Measurements from ENCODE around the gene DUSP5. TPM values are rescaled to one million over a fixed set of nuclear protein-coding genes. Genes with fewer than 3 reads are reported as not detected.

DUSP5 gene
- total RNA-seq, 4 donors from 2014 or later = 9.3 to 60.8 (median 31.0) TPM

GRCh38 chr10:110488940-110489339 is 8.8 kb upstream of the DUSP5 start:
- Histone ChIP-seq H3K27ac (no peak overlapping the region), H3K36me3 (no peaks in the 10 kb centered on the region), H3K27me3 (peaks cover 6% of the 10 kb centered on the region), H3K4me1 (peaks cover 14% of the 10 kb centered on the region), H3K4me3 (no peak overlapping the region), H3K9me3 (no peaks in the 10 kb centered on the region)
- TF ChIP-seq, protein P1, sequence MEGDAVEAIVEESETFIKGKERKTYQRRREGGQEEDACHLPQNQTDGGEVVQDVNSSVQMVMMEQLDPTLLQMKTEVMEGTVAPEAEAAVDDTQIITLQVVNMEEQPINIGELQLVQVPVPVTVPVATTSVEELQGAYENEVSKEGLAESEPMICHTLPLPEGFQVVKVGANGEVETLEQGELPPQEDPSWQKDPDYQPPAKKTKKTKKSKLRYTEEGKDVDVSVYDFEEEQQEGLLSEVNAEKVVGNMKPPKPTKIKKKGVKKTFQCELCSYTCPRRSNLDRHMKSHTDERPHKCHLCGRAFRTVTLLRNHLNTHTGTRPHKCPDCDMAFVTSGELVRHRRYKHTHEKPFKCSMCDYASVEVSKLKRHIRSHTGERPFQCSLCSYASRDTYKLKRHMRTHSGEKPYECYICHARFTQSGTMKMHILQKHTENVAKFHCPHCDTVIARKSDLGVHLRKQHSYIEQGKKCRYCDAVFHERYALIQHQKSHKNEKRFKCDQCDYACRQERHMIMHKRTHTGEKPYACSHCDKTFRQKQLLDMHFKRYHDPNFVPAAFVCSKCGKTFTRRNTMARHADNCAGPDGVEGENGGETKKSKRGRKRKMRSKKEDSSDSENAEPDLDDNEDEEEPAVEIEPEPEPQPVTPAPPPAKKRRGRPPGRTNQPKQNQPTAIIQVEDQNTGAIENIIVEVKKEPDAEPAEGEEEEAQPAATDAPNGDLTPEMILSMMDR (IDR thresholded peaks at IDR 0.05) = no peak
- TF ChIP-seq EP300 (IDR thresholded peaks at IDR 0.05) (no peak), POLR2A (IDR thresholded peaks at IDR 0.05) (no peak), POLR2AphosphoS5 (IDR thresholded peaks at IDR 0.05) (no peak)
- whole genome bisulfite sequencing = 69% methylated on average over 5 of the region's 5 CpGs
- no peak for DNase-seq (ENCODE audit: low spot score in 2 of 2)

DNA sequence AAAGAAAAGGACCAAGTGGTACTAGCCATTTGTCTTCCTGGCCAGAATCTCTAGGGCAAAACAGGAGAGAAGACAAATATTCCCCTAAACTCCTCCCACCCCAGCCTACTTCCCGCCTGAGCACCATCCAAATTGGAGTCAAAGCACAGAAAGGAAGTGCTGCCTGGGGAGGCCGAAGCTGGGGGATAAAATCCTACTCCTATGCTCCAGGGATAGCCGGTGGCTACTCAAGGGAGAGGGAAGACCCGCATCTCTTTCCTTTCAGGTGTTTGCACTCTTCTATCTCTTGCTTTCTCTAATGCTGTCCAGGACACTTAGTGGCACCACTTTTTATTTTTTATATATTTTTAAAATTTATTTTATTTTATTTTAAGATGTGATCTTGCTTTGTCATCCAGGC is 7.1 kb upstream of the DUSP5 start:
- no peak for DNase-seq (ENCODE audit: low spot score in 2 of 2)
- H3K27ac ChIP-seq = no peak overlapping the region
- H3K9me3 ChIP-seq = no peaks in the 10 kb centered on the region
- no peak for TF ChIP-seq POLR2AphosphoS5 (IDR thresholded peaks at IDR 0.05)
- TF ChIP-seq POLR2A (IDR thresholded peaks at IDR 0.05) = no peak
- TF ChIP-seq, protein P1 (IDR thresholded peaks at IDR 0.05) = no peak
- TF ChIP-seq EP300 (IDR thresholded peaks at IDR 0.05) = no peak
- no peaks in the 10 kb centered on the region for H3K36me3 ChIP-seq
- H3K4me1 ChIP-seq = peaks cover 12% of the 10 kb centered on the region
- H3K27me3 ChIP-seq = peaks cover 3% of the 10 kb centered on the region
- 91% methylated on average over 4 of the region's 4 CpGs for WGBS
- no peak overlapping the region for H3K4me3 ChIP-seq

GRCh38 chr10:110491346-110491745 is 6.4 kb upstream of the DUSP5 start:
- 83% methylated on average over 2 of the region's 2 CpGs for WGBS
- Histone ChIP-seq H3K27ac (no peak overlapping the region), H3K9me3 (no peaks in the 10 kb centered on the region), H3K4me1 (peaks cover 17% of the 10 kb centered on the region), H3K27me3 (no peaks in the 10 kb centered on the region), H3K36me3 (no peaks in the 10 kb centered on the region), H3K4me3 (no peak overlapping the region)
- TF ChIP-seq POLR2A (IDR thresholded peaks at IDR 0.05) (no peak), POLR2AphosphoS5 (IDR thresholded peaks at IDR 0.05) (no peak), EP300 (IDR thresholded peaks at IDR 0.05) (no peak)
- TF ChIP-seq, protein P1 (IDR thresholded peaks at IDR 0.05) = no peak
- no peak for DNase-seq (ENCODE audit: low spot score in 2 of 2)

DNA sequence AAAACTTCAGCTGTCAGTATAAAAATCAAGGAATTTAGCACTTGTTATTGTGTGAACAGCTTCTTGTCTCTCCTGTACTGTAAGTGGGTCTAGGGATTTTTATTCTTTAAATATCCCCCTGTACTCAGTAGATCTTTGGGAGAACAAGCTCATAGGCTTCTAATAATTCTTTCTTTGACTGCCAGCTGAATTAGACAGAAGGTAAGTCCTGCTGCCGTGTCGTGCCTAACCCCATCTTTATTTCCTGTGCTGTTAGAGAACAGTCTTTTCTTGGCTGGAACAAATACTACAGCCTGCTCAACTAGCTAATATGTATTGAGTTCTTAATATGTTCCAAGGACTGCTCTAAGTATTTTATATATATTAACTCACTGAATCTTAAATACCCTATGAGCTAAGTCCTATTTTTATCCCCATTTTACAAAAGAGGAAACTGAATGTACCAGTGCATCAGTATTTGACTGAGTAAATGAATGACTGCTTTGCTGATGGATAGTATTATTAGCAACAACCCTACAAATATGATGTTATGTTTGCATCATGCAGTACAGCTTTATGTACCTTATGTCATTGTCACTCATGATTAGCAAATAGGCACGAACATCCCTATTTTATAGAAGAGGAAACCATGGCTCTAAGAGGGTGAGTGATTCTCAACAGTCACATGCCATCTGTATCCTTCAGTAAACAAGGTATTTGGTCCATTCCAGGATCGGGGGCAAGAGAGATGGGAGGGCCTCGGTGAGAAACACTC is 5.5 kb upstream of the DUSP5 start:
- no peak overlapping the region for H3K4me3 ChIP-seq
- no peaks in the 10 kb centered on the region for H3K36me3 ChIP-seq
- TF ChIP-seq EP300 (IDR thresholded peaks at IDR 0.05) = no peak
- TF ChIP-seq, protein P1 (IDR thresholded peaks at IDR 0.05) = no peak
- TF ChIP-seq POLR2A (IDR thresholded peaks at IDR 0.05) = no peak
- TF ChIP-seq POLR2AphosphoS5 (IDR thresholded peaks at IDR 0.05) = no peak
- H3K9me3 ChIP-seq = no peaks in the 10 kb centered on the region
- WGBS = 77% methylated on average over 5 of the region's 5 CpGs
- no peak for DNase-seq (ENCODE audit: low spot score in 2 of 2)
- no peaks in the 10 kb centered on the region for H3K27me3 ChIP-seq
- peaks cover 24% of the 10 kb centered on the region for H3K4me1 ChIP-seq
- no peak overlapping the region for H3K27ac ChIP-seq

- Histone ChIP-seq H3K9me3 (no peaks in the 10 kb centered on the region), H3K4me1 (peaks cover 27% of the 10 kb centered on the region), H3K27ac (no peak overlapping the region), H3K27me3 (no peaks in the 10 kb centered on the region), H3K4me3 (no peak overlapping the region), H3K36me3 (no peaks in the 10 kb centered on the region)
- no peak for DNase-seq (ENCODE audit: low spot score in 2 of 2)
- 89% methylated on average over 11 of the region's 11 CpGs for WGBS
- TF ChIP-seq POLR2A (IDR thresholded peaks at IDR 0.05) (no peak), EP300 (IDR thresholded peaks at IDR 0.05) (no peak), POLR2AphosphoS5 (IDR thresholded peaks at IDR 0.05) (no peak)
- TF ChIP-seq, protein P1 (IDR thresholded peaks at IDR 0.05) = no peak
These were observed 3.8 kb upstream of the DUSP5 start for GRCh38 chr10:110493832-110494426.

All from suprapubic skin (tissue), 4 donors.